ENCODE results near the gene DCDC2B.

DCDC2B gene

DNA sequence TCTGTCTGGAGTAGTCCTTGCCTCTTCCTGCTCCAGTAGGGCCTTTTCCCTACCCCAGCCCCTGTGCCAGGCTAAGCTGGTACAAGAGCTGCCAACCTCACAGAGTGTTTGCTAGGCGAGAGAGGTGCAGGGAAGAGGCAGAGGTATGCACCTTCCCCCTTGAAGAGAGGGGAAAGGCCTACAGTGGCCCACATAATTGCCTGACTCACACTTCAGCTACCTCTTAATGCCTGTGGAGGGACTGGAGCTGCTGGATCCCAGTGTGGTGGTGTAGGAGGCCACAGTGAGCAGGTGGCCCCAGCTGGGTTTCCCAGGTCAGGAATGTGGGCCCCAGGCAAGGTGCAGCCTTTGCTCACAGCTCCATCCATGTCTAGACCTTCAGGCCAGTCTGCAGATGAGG is 11.8 kb upstream of the DCDC2B start:
- Histone ChIP-seq H3K27me3 (no peaks in the 10 kb centered on the region), H3K4me3 (no peak overlapping the region), H3K9me3 (no peaks in the 10 kb centered on the region), H3K27ac (no peak overlapping the region), H3K4me1 (peaks cover 3 to 27% (median 23%) of the 10 kb centered on the region in 4 donors), H3K36me3 (peaks cover 44 to 65% (median 48%) of the 10 kb centered on the region in 3 donors)
- no peak for DNase-seq
- intact Hi-C loops (cut with DNase I; ENCODE audit: low total_unique reads): no loop called here
- TF ChIP-seq, protein P1, sequence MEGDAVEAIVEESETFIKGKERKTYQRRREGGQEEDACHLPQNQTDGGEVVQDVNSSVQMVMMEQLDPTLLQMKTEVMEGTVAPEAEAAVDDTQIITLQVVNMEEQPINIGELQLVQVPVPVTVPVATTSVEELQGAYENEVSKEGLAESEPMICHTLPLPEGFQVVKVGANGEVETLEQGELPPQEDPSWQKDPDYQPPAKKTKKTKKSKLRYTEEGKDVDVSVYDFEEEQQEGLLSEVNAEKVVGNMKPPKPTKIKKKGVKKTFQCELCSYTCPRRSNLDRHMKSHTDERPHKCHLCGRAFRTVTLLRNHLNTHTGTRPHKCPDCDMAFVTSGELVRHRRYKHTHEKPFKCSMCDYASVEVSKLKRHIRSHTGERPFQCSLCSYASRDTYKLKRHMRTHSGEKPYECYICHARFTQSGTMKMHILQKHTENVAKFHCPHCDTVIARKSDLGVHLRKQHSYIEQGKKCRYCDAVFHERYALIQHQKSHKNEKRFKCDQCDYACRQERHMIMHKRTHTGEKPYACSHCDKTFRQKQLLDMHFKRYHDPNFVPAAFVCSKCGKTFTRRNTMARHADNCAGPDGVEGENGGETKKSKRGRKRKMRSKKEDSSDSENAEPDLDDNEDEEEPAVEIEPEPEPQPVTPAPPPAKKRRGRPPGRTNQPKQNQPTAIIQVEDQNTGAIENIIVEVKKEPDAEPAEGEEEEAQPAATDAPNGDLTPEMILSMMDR (IDR thresholded peaks at IDR 0.05): no peak

GRCh38 chr1:32197837-32198236 is 11.1 kb upstream of the DCDC2B start:
- peaks cover 3 to 30% (median 23%) of the 10 kb centered on the region in 4 donors for H3K4me1 ChIP-seq
- H3K27me3 ChIP-seq: no peaks in the 10 kb centered on the region
- TF ChIP-seq, protein P1 (IDR thresholded peaks at IDR 0.05): no peak
- peaks cover 36 to 58% (median 40%) of the 10 kb centered on the region in 3 donors for H3K36me3 ChIP-seq
- intact Hi-C loops (cut with DNase I; ENCODE audit: low total_unique reads): no loop called here
- H3K9me3 ChIP-seq: no peaks in the 10 kb centered on the region
- H3K4me3 ChIP-seq: no peak overlapping the region
- DNase-seq: no peak
- no peak overlapping the region for H3K27ac ChIP-seq

- H3K36me3 ChIP-seq: peaks cover 30 to 52% (median 34%) of the 10 kb centered on the region in 3 donors
- H3K4me3 ChIP-seq: no peak overlapping the region
- H3K4me1 ChIP-seq: peaks cover 3 to 30% (median 23%) of the 10 kb centered on the region in 4 donors
- peak overlapping the region in 1 of 2 donors; percentile 73 for H3K27ac ChIP-seq
- no peak for DNase-seq
- no peaks in the 10 kb centered on the region for H3K9me3 ChIP-seq
- TF ChIP-seq, protein P1 (IDR thresholded peaks at IDR 0.05): no peak
- intact Hi-C loops (cut with DNase I; ENCODE audit: low total_unique reads): no loop called here
- H3K27me3 ChIP-seq: no peaks in the 10 kb centered on the region
Observed at GRCh38 chr1:32198237-32199042, 10.4 kb upstream of the DCDC2B start.

DNA sequence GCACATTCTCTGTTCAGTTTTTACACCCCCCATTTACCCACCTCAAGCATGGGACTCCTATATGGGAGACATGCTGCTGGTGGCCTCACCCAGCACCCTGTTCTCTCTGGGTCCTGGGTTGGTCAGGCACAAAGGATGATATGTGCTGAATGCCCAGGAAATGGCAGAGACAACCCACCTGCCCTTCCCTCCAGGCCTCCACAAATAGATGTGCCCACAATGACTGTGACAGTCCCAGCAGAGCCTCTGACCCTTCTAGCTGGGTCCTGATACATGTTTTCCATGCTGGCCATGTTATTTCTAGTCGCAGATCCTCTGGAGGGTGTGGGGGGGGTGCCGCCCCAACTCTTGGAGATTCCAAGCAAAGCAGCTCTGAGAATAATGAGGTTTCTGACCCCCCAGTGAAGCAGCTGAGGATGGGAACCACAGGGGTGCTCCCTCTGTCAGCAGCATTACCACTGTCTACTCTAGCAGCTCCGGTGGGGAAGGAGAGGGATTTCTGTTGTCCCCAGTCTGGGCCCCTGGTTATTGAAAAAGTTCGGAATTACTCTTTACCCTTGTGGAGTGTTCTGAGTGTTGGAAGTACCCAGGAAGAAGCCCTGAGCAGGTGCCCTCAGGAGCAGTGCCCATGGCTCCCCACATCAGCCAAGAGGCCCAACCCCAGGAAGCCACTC is 9.7 kb upstream of the DCDC2B start:
- DNase-seq: no peak
- H3K27me3 ChIP-seq: no peaks in the 10 kb centered on the region
- intact Hi-C loops (cut with DNase I; ENCODE audit: low total_unique reads): no loop called here
- H3K27ac ChIP-seq: peak overlapping the region; percentile 71 to 73
- H3K36me3 ChIP-seq: peaks cover 23 to 44% (median 27%) of the 10 kb centered on the region in 3 donors
- TF ChIP-seq, protein P1 (IDR thresholded peaks at IDR 0.05): no peak
- H3K9me3 ChIP-seq: no peaks in the 10 kb centered on the region
- H3K4me1 ChIP-seq: peaks cover 3 to 30% (median 23%) of the 10 kb centered on the region in 4 donors
- no peak overlapping the region for H3K4me3 ChIP-seq

DNA sequence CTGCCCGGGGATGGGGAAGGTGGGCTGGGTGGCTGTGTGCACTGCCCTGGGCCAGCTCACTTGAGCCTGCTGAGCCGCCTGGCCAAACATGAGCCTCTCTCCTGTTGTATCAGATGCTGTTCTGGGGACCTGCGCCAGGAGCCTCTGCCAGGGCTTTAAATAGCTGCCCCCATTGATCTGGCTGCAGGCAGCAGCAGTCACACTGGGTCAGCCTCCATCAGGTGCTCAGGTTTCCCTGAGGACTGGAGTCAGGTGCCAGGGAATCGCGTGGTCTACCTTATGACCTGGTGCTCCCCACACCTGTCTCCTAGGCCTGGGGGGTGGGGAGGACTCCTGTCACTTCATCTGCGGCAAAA is 9.2 kb upstream of the DCDC2B start:
- H3K27me3 ChIP-seq: no peaks in the 10 kb centered on the region
- H3K27ac ChIP-seq: peak overlapping the region; percentile 71 to 73
- peaks cover 17 to 39% (median 22%) of the 10 kb centered on the region in 3 donors for H3K36me3 ChIP-seq
- H3K4me3 ChIP-seq: peak overlapping the region; percentile 58 to 70
- no peaks in the 10 kb centered on the region for H3K9me3 ChIP-seq
- intact Hi-C loops (cut with DNase I; ENCODE audit: low total_unique reads): loop anchor here (5.0 kb wide), 1 partner anchor 153 kb away; no protein-coding TSS in a partner anchor
- TF ChIP-seq, protein P1 (IDR thresholded peaks at IDR 0.05): no peak
- peaks cover 3 to 31% (median 23%) of the 10 kb centered on the region in 4 donors for H3K4me1 ChIP-seq
- DNase-seq: peak; percentile 74 to 87

Data from tibial artery (tissue), 4 donors.